GM21717 (cell line): ENCODE results near the gene CYP17A1.

Experiments
- ATAC-seq: cut with Tn5 transposase; IDR thresholded peaks from one replicate; pipeline ENCODE4 v1.9.1; 2021; ENCODE audit warnings: mild to moderate bottlenecking, moderate library complexity; ENCODE audit not compliant: unreplicated experiment

The CYP17A1 gene

DNA sequence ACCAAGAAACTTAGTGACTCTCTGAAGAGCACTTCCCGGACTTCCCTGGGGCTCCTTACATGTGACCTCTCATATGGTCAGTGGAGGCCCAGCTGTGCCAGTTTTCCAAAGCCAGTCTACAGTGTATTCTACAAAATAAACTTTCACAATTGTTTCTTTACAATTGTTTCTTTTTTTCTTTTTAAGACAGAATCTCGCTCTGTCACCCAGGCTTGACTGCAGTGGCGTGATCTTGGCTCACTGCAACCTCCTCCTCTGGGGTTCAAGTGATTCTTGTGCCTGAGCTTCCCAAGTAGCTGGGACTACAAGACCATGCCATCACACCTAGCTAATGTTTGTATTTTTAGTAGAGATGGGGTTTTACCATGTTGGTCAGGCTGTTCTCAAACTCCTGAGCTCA lies 25.9 kb downstream of the CYP17A1 start:
- ATAC-seq, result no peak

DNA sequence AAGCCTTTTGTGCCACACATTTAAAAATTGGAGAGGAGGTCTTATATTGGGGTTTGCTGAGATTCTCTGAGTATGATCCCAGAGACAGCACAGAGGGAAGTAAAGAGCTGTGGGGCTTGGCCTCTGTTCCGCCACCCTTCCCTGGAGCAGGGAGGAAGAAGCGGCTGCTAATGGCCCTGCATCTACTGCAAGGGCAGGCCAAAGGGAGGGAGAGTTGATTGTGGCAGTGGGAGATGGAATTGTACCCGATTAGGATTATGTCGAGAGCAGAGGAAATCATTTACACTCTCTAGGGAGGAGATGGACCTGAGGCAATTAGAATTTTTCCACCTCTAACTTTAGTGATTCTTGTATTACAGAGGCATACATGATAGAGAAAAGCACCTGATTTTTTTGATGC lies 28.8 kb downstream of the CYP17A1 start:
- no peak for ATAC-seq

DNA sequence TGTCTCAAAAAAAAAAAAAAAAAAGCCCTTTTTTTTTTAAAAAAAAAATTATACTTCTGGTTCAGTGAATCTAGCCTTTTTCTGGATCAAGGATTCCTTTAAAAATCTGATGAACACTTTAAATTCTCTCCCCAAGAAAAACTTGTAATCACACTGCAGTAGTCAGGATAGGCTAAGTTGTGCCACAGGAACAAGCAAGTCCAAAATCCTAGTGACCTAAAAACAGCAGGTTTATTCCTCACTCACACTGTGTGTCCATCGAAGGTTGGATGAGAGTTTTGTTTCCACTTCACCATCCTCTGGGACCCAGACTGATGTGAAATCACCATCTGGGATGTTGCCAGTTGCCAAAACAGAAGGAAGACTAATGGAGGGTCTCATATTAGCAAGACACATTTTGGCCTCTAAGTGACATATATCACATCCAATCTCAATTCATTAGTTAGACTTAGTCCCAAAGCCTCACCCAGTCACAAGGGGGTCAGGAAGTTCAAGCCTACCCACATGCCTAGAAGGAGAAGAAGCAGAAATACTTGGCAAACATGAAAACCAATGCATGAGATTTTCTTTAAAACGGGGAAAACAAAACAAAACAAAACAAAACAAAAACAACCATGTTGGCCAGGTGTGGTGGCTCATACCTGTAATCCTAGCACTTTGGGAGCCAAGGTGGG lies 32.7 kb downstream of the CYP17A1 start:
- ATAC-seq, result no peak

DNA sequence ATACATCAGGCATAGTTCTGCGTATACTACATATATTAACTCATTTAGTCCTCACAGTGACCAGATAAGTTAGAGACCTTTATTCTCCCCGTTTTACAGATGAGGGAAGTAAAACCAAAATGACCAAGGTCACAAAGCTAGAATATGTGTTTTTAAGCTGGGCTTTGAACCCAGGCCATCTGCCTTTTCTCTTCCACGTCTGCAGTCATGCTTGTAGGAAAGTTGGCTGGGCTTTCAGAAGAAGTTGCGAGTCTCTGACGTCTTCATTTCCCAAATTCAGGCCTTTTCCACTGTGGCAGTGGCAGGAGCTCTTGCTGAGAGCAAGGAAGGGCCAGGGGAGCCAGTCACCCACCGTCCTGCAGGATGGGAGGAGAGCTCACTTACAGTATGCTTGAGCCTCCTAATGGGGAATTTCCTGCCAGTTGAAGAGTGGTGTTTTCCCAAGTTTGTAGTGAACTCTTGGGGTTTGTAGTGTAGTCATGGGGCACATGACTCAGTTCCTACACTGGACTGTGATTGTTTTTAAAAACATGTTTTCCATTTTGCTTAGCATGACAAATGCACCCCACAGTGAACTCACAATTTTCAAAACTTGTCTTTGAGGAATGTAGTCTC lies 34.2 kb downstream of the CYP17A1 start:
- ATAC-seq, result peak; percentile 53

DNA sequence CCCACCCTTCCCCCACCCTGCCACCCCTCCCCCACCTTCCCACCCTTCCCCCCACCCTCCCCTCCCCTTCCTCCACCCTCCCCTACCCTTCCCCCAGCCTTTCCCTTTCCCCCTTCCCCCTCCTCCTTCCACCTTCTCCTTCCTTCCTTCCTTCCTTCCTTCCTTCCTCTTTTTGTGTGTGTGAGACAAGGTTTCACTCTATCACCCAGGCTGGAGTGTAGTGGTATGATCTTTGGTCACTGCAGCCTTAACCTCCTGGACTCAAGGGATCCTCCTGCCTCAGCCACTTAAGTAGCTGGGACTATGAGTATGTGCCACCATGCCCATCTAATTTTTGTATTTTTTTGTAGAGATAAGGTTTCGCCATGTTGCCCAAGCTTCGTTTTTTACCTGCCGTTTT lies 35.2 kb downstream of the CYP17A1 start:
- no peak for ATAC-seq

DNA sequence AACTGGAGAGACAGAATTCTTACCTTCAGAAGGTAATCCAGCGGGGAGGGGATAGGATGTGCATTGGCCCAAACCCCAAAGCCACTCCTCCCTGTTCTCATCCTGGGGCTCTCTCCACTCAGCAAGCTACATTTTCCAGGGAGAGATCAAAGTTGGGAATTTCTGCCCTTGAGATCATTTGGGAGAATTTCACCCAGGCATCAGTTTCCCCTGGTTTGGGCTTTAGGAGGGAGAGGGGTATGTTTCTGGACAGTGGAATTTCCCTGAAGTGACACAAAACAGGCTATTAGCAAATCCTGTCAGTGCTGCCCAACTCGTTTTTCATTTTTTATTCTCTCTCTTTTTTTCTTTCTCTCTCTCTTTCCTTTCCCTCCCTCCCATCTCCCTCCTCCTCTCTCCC lies 35.7 kb downstream of the CYP17A1 start:
- no peak for ATAC-seq

DNA sequence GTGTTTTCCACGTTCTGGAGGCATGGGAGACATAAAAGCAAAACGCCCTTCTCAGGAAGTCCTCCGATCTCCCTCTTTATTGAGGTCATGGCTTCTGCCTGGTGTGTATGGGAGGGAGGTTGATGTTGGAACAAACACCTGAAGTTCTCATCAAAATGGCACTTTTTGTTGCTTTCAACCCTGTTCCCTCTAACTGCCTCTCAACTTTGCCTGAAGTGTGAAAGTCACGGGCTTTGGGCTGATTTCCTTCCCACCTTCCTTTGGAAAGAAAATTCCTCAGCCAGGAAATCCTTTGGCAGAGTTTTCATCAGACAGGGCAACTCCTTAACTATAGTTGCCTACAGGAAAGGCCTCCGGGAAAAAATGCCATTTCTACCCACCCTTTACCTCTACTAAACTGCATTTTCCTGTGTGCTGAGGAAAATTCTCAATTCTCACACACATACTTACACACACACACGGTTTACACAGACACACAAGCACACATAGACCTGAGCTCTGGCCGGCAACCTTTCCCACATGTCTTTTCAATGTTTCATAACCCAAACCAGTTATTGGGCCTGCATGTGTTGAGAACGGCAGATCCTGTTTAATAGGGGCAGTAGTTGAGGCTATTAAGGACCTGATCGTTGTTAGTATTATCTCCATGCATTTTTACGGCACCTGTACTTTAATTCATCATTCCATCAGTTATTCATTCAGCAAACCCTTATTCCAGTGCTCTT lies 36.4 kb downstream of the CYP17A1 start:
- ATAC-seq, result no peak

DNA sequence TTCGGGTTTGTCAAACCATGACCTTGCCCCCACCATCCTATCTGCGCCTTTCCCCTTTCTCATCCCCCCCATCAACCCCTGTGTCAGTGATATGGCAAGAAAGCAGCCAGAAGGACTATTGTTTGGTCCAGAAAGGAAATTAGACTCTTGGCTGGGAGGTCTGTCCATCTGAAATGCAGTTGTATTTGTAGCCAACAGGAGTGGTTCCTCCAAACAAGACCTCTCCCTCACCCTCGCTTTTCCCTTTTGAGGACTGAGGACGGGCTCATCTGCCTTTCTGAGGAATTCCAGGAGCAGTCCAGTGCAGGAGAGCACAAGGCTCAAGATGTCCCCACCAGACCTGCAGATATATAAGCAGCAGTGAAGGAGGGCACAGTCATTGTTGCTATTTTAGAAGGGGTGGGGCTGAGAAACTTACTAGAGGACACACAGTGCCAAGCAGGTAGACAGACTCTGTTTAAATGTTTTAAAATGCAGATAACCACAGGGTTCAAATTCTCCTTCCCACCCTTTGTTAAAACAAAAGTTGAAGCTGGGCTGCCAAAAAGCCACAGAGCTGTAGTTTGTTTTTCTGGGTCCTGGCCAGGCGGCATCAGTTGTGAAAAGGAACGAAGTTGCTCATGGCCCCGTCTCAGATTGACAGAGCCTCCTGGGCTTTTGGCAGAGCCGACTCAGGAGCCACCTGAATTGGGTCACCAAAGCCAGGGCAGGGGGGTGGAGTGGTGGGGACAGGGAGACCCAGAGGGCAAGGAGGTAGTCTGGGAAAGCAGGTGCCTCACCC lies 37.3 kb downstream of the CYP17A1 start:
- ATAC-seq, result no peak

DNA sequence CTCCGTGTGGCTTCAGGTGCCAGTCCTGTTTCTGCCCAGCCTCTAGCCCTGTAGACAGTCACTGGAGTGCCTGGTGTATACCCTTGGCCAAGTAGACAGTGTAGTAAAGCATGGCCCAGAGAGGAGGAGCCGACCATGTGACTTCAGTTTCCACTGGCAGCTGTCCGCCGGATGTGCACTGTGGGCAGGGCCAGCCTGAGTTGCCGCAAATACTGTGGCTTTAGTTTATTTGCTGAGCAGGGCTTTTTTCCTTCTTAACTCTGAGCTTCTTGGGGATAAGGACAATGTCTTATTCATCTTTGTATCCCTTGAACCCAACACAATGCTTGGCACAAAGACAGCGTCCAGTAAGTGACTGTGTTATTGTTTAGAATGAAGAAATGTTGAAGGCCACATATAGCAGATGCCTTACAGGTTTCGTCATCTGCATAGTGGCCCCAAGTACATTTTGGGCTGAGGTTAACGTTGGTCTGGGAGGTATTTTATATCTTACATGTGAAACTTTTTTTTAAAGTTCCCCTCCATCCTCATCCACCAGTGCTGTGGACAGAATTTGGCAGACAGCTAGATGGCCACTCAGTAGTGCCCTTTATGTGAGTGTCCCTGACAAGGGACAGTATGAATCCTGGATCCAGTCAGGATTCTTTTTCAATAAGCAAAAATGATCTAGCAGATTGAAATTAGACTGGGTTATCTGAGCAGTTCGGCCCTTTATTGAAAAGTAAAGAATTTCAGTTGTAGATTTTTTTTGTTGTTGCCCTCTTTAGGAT lies 40.6 kb downstream of the CYP17A1 start:
- ATAC-seq, result peak; percentile 87

DNA sequence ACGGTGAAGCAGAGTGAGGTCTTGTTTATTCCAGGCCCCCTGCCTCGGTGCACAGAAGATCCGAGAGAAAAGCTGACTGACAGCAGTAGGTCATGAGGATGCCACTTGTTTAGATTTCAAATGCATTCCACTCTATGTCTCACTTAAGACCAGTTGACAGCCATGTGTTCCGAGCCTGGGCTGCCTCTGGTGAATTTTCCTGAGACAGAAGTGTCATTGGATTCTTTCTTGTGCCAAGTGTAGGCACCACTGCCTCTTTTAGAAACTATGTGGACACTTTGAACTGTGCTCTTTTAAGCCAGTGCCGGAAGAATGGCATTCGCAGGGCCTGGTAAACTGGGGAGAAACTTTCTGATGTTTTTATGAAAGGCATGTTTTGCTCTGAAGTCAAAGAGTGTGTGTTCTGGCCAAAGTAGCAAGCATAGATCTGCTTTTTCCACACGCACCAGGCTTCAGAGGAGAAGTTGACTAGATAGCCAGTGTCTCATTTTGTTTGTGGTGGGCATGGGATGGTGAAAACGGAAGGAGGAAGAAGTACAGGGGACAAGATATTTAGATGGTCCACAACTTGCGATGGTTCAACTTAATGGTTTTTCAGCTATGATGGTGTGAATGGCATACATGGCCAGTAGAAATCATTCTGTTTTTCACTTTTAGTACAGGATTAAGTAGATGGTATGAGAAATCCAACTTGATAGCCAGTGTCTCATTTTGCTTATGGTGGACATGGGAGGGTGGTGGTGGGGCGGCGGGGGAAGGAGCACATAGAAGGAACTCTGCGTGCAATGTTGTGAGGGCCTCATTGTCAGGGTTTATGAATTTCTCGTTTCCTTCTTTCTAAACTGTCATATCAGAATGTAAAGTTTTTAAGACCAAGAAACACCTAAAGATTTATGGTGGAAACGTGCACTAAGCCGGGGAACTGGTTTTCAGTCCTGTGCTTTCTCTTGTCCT lies 41.5 kb downstream of the CYP17A1 start:
- ATAC-seq, result peak; percentile 16

DNA sequence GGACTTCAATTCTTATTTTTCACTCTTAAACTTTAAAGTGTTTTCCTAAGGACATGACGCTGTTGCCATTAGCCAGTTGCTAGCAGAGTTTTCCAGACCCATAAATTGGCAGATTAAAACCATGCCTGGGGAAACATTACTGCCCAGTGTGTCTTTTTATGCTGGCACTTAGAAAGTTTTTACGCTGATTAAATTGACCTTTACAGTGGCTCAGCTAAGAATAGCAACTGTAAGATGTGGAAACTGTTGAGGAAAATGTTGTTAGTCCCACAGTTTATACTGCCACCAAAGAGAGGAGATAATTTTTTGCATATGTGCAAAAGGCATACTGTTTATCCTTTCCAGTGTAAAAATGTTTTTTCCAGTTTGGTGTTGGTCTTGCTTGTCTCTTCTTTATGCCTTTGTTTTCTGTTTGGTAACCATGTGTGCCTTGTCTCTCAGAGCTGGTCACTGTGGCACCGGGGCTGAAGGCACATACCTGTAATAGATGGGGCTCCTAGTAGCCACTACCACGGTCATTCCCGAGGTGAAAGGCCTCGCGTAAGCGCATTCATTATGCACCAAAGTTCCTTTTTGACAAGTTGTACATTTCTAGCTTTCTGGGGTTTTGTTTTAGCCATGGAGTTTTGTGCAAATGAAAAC lies 45.3 kb downstream of the CYP17A1 start:
- ATAC-seq, result no peak

DNA sequence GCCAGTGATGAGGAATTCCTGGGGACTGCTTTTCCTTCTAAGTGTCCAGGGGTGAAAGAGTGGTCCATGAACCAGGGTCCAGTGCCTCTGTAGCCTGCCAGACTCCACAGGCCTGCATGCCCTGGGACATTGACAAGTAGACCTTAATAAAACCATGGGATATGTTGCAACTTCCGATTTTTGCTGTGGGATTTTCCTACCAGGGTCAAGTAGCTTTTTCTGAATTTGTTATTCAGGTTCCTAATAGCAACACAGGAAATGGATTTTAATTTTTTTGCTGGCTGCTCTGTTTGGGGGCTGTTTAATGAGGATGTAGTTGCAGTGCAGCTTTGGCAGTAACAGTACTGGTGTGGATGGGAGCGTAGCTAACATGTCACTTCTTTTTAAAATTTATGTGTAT lies 51.4 kb downstream of the CYP17A1 start:
- ATAC-seq, result no peak

DNA sequence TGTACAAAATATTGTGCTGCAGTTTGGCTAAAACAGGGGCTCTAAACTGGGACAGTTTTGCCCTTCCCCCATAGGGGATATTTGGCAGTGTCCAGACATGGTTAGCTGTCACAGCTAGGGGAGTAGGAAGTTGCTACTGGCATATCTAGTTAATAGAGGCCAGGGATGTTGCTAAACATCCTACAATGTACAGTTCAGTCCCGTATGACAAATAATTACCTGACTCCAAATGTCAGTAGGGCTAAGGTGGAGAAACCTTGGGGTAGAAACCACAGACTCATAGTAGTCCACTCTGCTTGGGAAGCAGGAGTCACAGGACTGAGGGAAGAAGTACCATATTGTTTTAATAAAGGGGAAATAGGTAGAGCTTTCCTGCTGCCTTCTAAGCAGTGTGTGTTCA lies 53.6 kb downstream of the CYP17A1 start:
- no peak for ATAC-seq

DNA sequence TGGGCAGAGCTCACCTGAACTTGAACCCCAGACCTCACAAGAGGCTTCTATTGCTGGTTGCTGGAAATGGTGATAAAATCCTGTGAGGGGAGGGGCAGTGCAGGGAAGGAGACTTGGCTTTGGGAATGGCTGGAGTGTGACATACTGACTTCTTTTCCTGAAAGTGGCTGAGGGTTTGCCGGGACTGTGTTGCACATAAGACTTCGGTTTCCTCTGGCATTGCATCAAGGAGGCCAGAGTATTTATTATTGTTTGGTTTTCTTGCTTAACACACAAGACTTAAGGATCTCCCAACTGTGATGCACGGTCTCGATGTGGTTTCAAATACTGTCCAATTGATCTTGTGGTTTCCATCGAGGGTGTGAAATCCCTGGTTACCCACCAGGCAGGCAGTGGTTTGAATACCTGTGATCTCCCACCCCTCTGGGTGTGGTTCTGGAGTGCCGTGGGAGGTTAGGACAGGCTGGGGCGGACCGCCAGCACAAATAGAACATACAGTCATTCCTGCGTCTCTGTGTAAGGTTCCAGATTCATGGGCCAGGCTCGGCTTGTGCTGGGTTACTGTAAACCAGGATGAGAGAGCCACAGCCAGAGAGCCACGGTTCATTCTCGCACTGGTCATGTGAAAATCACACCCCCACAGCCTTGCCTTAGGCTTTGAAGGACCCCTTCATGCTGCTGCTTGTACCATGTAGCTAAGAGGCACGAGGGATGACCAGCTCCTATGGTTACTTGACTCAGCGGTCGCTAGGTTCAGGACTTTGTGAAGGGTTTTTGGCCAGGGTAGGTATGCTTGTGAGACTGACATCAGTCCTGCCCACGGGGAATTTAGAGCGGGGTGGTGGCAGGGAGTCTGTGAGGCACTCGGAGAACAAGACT lies 54.3 kb downstream of the CYP17A1 start:
- ATAC-seq, result no peak

DNA sequence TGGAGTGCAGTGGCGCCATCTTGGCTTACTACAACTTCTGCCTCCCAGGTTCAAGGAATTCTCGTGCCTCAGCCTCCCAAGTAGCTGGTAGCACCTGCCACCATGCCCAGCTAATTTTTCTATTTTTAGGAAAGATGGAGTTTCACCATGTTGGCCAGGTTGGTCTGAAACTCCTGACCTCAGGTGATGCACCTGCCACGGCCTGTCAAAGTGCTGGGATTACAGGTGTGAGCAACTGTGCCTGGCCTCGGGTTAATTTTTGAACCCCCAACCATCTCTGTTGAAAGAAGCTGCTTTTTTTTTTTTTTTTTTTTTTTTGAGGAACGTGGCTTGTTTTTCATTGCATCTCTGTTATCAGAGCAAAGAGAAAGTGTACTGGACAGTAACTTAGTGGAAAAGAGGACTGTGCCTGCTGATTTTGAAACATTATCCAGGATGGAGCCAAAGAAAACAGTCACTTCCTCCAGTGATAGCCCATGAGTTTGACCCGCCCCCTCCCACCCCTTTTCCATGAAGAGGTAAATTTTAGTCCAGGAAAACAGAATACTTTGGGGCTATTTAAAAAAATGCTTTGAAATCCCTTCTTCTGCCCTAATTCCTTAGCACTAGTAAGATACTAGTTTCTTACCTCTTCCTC lies 55.2 kb downstream of the CYP17A1 start:
- no peak for ATAC-seq

DNA sequence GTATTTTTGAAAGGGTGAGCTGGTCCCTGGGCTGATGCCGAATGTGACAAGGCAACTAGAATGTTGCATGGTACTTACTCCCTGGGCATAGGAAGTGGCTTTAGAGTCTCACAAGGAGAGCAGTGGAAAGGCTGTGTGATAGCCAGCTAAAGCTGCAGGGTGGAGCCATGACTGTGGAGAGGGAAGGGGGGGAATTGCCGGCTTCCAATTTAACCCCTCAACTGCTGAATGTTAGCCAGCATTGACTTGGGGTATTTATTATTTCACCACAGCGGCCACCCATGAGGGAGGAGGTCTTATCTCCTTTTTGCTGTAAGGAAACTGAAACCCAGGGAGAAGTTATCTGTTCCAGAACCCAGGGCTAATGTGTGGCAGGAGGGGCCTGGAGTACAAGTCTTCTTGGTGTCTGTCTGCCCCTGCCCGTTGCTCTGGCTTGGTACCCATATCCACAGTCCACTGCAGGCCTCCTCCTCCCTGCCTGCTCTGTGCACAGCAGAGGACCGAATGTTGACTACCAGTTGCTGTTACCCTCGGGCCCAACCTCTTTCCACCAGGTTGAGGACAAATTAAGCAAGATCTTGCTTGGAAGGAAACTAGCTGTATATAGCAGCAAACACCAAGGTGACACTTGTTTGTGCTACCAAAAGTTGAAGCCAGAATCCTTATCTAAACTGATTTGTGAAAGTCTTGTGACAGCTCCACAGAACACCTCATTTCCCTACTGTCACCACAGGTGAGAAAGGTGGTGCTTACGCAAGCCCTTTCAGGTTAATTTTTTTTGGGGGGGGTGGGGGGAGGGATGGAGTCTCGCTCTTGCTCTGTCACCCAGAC lies 55.9 kb downstream of the CYP17A1 start:
- ATAC-seq, result no peak
